ENCODE data around the gene RHD. TPM values are rescaled to one million over a fixed set of nuclear protein-coding genes. Genes with fewer than 3 reads are reported as not detected.
"Not testable (repeated sequence)": the region's sequence is repeated elsewhere in the genome, so short reads cannot be mapped to it uniquely, and the experiment has no call there.

RHD gene
- total RNA-seq, 1 experiment from 2014 or later = not detected

- no peaks in the 10 kb centered on the region for H3K9me3 Mint-ChIP-seq (ENCODE audit: low read depth, unreplicated experiment)
- intact Hi-C loops (cut with micrococcal nuclease; ENCODE audit: unreplicated experiment) = no loop called here
- no peaks in the 10 kb centered on the region for H3K27me3 Mint-ChIP-seq (ENCODE audit: unreplicated experiment)
- CTCF ChIA-PET = no interaction called here
- H3K36me3 Mint-ChIP-seq (ENCODE audit: insufficient read depth, unreplicated experiment) = no peaks in the 10 kb centered on the region
- no peak overlapping the region for H3K4me3 Mint-ChIP-seq (ENCODE audit: low read depth, unreplicated experiment)
- TF ChIP-seq CTCF (IDR thresholded peaks at IDR 0.05; ENCODE audit: unreplicated experiment) = no peak
- no peak overlapping the region for H3K27ac Mint-ChIP-seq (ENCODE audit: unreplicated experiment)
- BruUV-seq (replicated peaks) = no TSS peak
- DNase-seq = no peak
- H3K4me1 Mint-ChIP-seq (ENCODE audit: low read depth, unreplicated experiment) = no peaks in the 10 kb centered on the region
These were observed 96.9 kb downstream of the RHD start for GRCh38 chr1:25369241-25369640.

DNA sequence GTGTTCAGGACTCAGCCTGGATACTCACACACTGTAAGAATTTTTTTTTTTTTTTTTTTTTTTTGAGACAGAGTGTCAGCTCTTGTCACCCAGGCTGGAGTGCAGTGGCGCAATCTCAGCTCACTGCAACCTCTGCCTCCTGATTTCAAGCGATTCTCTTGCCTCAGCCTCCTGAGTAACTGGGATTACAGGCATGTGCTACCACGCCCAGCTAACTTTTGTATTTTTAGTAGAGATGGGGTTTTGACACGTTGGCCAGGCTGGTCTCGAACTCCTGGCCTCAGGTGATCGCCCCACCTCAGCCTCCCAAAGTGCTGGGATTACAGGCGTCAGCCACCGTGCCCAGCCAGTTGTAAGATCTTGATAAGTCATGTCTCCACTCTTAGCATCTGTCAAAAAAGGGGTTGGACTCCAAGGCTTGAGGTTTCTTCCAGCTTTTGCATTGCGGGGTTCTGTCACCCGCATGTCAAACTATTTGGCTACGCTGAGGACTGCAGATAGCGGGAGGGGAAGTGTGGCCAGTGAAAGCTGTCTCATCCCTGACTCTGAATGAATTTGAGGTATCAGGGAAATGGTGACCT, 97.5 kb downstream of the RHD start:
- H3K27me3 Mint-ChIP-seq (ENCODE audit: unreplicated experiment); H3K27ac Mint-ChIP-seq (ENCODE audit: unreplicated experiment); BruUV-seq (replicated peaks); H3K4me1 Mint-ChIP-seq (ENCODE audit: low read depth, unreplicated experiment); H3K36me3 Mint-ChIP-seq (ENCODE audit: insufficient read depth, unreplicated experiment); H3K9me3 Mint-ChIP-seq (ENCODE audit: low read depth, unreplicated experiment); intact Hi-C loops (cut with micrococcal nuclease; ENCODE audit: unreplicated experiment); CTCF ChIA-PET; H3K4me3 Mint-ChIP-seq (ENCODE audit: low read depth, unreplicated experiment); DNase-seq: not testable (repeated sequence)

- H3K4me1 Mint-ChIP-seq (ENCODE audit: low read depth, unreplicated experiment); DNase-seq; intact Hi-C loops (cut with micrococcal nuclease; ENCODE audit: unreplicated experiment); H3K27me3 Mint-ChIP-seq (ENCODE audit: unreplicated experiment); CTCF ChIA-PET; H3K4me3 Mint-ChIP-seq (ENCODE audit: low read depth, unreplicated experiment); BruUV-seq (replicated peaks); H3K27ac Mint-ChIP-seq (ENCODE audit: unreplicated experiment); H3K36me3 Mint-ChIP-seq (ENCODE audit: insufficient read depth, unreplicated experiment); H3K9me3 Mint-ChIP-seq (ENCODE audit: low read depth, unreplicated experiment): not testable (repeated sequence)
These were observed 99.4 kb downstream of the RHD start for GRCh38 chr1:25371757-25372156.

GRCh38 chr1:25378367-25378766, 106.1 kb downstream of the RHD start:
- CTCF ChIA-PET; H3K4me1 Mint-ChIP-seq (ENCODE audit: low read depth, unreplicated experiment); DNase-seq; H3K9me3 Mint-ChIP-seq (ENCODE audit: low read depth, unreplicated experiment); H3K36me3 Mint-ChIP-seq (ENCODE audit: insufficient read depth, unreplicated experiment); intact Hi-C loops (cut with micrococcal nuclease; ENCODE audit: unreplicated experiment); H3K27ac Mint-ChIP-seq (ENCODE audit: unreplicated experiment); BruUV-seq (replicated peaks); H3K4me3 Mint-ChIP-seq (ENCODE audit: low read depth, unreplicated experiment): not testable (repeated sequence)
- peaks cover 17% of the 10 kb centered on the region for H3K27me3 Mint-ChIP-seq (ENCODE audit: unreplicated experiment)

Other genes with a start within 250 kb of the RHD start
- gene SYF2, start 40.0 kb upstream of the RHD start, total RNA-seq (2022) = 24.3 and 28.2 TPM in 2 replicates
- 56.9 and 60.4 TPM in 2 replicates for gene RSRP1, start 25.1 kb upstream of the RHD start, total RNA-seq (2022)
- 72.7 and 82.6 TPM in 2 replicates for gene TMEM50A, start 65.8 kb downstream of the RHD start, total RNA-seq (2022)
- 0.44 TPM in 1 of 2 replicates, not detected in the other for gene RHCE, start 148.3 kb downstream of the RHD start, total RNA-seq (2022)
- 14.1 and 16.4 TPM in 2 replicates for gene MACO1, start 158.4 kb downstream of the RHD start, total RNA-seq (2022)